ENCODE measurements around the gene PROZ.
"Not testable (repeated sequence)": the region's sequence is repeated elsewhere in the genome, so short reads cannot be mapped to it uniquely, and the experiment has no call there.

PROZ gene

DNA sequence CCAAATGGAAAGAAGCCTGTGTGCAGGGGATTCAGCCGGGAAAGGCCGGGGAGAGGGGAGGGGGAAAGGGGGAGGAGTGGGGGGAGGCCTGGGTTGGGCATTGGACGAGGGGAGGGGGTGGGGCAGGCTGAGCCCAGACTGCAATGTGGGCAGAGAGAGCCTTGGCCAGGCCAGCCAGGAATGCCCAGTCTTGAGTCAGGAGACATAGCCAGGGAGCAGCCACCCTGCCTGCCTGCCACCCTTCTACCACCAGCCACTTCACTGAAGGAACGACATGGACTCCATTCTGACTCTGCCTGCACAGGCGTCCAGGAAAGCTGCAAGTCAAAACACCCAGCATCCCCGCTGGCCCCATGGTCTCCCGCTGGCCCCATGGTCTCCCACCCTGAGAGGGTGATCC is 498 bp downstream of the PROZ start:
- DNase-seq, result no peak

DNA sequence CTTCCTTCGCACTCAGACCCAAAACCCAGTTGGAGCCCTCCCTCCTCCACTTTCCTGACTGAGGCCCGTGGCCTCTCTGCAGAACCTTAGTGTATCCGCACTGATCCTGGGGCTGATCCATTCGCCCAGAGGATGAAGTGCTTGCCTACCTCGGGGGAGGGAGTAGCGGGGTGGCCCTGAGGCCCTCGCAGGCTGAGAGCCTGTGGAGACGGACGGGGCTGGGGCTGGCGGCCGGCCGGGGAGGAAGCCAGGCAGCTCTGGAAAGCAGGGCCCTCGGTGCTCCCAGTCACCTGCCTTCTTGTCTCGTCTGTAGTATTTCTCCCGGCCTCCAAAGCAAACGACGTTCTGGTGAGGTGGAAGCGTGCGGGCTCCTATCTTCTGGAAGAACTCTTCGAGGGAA is 1.3 kb downstream of the PROZ start:
- no peak for DNase-seq

DNA sequence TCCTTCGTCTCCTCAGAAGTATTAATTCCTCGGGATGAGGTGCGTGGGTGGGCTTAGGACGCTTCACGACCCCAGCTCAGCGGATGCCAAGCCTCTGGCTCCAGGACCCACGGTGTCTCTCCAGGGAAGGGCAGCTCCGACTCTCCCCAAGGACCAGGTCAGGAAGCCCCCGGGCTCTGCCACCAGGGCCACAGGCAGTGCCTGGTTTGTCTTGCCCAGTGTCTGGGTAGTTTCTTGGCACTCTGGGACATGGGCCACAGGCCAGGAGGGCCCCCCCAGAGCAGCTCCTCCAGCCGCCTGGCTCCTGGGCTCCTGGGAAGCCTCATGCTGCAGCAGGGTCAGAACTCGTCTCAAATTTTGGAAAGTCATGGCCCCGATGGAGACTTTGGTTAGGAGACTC is 2.5 kb downstream of the PROZ start:
- DNase-seq, result no peak

DNA sequence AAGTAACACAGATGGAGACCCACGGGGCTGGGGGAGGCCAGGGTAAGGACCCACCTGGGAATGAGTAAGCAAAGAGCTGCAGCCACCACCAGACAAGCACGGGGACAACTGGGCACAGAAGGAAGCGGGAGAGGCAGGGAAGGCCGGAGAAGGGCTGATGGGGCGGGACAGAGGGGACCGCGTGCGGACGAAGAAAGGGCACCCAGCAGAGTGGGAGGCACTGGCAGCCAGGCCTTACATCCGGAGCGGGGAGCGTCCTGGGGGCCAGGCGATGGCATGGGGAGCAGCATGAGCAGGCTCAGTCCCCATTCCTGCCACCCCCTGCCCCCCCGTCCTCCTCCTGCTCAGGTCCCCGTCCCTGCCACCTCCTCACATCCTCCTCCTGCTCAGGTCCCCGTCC is 3.0 kb downstream of the PROZ start:
- no peak for DNase-seq

DNA sequence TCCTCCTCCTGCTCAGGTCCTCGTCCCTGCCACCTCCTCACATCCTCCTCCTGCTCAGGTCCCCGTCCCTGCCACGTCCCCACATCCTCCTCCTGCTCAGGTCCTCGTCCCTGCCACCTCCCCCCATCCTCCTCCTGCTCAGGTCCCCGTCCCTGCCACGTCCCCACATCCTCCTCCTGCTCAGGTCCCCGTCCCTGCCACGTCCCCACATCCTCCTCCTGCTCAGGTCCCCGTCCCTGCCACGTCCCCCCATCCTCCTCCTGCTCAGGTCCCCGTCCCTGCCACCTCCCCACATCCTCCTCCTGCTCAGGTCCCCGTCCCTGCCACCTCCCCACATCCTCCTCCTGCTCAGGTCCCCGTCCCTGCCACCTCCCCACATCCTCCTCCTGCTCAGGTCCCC is 3.5 kb downstream of the PROZ start:
- not testable (repeated sequence) for DNase-seq

DNA sequence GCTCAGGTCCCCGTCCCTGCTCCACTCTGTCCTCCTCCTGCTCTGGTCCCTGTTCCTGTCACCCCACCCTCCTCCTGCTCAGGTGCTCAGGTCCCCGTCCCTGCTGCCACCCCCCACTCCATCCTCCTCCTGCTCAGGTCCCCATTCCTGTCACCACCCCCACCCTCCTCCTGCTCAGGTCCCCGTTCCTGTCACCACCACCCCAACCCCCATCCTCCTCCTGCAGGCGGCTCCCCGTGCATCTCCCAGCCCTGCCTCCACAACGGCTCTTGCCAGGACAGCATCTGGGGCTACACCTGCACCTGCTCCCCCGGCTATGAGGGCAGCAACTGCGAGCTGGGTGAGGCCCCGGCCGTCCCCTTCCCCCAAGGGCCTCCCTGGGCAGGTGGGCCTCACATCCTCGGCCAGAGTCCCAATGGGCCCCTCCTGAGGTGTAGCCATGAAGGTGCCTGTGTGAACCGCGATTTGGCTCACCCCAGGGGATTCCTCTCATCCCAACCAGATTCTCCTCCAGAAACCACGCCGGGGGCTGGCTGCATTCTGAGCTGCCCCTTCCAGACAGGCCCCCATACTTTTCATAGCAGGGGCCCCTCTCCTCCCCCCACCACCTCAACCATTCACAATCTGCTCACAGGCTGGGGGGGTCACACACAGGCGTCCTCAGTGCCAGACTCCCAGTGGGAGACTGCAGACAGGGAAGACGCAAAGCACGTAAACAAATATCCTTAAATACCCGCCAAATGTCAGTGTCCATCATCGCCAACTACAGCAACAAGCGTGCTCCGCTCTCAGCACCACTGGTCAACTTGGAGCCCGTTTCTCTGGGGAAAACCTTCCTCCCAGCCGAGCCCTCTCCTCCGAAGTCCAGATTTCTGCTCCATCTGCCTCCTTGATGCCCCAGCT is 4.6 kb downstream of the PROZ start:
- no peak for DNase-seq

DNA sequence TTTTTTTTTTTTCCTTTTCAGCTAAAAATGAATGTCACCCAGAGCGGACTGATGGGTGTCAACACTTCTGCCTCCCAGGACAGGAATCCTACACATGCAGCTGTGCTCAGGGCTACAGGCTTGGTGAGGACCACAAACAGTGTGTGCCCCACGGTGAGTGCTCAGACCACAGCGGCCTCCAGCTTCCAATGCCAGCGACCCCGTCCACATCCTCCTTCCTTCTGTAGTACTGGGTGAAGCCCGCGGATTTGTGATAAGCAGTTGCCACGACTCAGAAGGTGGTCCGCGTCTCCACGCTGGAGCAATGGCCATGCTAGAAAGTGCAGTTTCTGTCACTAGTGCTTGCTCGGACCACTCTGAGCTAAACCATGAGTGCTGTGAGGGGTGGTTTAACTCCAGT is 6.0 kb downstream of the PROZ start:
- no peak for DNase-seq

DNA sequence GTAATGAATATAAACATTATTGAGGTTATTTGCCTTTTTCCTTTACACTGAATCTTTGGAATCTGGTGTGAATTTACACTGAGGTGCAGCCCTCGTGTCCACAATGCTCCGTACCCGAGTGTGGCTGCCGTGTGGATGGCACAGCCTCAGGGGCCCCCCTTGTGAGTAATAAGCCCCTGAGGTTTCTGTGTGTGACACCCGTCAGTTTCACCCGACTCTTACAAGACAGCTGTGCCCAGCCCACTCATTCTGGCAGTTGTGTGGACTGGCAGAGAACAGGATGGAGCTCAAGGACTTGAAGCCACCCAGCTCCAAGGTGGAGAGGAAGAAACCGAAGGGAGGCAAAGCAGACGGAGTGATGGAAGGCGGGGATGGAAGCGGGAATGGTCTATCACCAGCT is 7.8 kb downstream of the PROZ start:
- no peak for DNase-seq

DNA sequence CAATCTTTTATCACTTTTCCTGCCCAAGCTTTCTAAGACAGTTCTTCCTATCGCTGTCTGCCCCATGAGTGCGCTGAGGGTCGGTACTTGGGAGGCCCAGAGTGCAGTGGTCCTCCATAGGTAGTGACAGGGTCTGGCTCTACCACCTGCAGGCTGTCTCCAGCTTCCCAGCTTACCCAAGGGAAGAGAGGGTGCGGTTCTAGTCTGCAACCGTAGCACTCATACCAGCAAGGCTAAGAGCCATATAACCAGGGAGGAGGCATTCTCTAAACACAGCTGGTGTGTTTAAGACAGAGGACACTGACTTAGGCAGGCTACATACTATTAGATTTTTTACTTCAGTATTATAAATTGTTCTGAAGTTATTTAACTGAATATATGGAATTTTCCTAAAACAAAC is 8.2 kb downstream of the PROZ start:
- no peak for DNase-seq

DNA sequence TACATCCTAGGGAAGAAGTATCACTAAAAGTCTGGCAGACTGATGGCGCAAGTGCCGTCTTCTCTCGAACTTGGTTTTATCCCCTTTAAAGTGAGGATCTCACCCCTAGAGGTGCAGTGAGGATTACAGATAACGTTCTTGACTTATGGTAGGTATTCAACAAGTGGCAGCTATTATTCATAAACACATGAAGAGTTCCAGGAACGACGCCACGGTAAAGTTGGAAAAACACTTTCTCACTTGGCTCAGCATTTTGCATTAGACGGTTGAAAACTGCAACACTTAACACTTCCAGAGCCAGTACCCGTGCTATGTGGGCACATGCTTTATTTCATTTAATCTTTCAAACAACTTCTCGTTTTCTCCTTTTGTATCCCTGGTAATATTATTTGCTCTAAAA is 8.7 kb downstream of the PROZ start:
- DNase-seq, result no peak

DNA sequence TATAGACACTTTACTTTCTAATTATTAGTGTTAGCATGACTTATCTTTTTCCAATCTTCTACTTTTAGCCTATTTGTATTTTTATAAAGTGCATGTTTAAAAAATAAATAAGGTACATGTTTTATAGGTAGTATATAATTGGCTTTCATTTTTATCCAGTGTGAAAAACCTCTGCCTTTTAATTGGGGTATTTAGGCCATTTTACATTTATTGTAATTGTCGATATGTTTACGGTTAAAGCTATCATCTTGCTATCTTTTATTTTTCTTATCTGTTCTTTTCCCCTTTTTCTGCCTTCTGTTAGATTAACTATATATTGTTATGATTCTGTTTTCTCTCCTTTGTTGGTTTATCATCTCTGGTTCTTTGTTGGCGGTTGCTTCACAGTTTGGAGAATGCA is 9.1 kb downstream of the PROZ start:
- DNase-seq, result no peak

DNA sequence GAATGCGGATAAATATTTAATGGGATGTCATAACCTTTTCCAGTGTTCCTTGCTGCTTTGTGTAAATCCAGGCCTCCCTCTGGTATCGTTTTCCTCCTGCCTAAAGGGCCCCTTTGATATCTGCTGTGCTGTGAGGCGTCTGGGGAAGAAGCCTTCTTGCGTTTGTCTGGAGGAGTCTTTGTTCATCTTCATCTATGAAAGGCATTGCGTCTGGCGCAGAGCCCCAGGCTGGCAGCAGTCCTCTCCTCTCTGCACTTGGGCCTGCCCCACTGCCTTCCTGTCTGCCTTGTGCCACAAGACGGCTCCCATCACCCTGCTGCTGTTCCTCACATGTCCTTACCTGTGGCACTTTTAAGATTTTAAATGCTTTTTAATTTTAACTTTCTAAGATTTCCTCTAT is 9.8 kb downstream of the PROZ start:
- DNase-seq, result no peak

DNA sequence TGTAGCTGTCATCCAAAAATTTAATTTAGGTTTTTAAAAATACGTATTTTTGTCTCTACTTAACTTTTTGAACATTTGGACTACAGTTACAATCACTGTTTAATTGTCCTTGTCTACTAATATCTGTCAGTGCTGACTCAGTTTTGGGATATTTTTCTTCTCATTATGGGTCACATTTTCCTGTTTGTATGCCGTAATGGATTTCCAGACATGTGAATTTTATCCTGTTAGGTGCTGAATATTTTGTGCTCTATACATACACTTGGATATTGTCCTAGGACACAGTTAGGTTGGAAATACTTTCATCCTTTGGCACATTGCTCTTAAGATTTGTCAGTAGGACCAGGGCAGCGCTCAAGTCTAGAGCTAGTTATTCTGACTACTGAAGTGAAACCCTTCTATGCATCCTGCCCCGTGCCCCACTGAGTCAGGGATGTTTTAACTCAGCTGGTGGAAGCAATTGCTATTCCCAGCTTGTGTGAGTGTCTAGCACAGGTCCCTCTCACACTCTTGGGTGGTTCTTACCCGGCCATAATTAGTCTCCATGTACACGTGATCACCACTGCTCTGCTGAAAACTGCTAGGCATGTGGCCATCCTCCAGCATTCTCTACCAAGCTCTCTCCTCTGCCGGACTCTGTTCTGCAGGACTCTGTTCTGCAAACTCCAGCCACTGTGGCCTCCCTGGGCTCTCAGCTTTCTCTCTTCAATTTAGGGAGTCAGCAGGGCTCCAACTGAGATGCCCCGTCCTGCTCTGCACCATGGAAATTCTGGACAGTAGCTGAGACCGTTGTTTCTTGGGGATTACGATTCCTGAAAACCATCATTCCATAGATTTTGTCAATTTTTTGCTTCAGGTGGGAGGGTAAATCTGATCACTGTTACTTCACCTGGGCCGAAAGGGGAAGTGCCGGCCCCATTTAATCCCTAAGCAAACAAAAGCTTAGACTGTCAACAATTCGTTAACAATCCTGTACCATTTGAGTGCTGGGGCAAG is 11.1 kb downstream of the PROZ start:
- no peak for DNase-seq

DNA sequence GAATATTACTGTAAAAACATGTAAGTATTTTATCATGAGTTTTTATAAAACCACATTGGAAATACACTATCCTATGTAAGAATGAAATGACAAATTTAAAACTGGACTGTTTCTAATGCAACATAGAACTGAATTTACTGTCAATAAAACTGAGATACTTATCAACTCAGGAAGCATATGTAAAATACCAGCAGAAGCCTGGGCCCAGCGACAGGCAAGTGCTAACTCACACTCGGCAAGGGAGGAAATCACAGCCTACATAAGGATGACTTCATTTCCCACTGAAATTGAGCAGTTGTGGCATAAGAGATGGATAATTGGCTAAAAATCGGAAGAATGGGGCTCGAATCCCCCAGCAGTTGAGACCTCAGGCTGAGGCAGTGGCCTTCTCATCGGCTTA is 12.1 kb downstream of the PROZ start:
- DNase-seq, result no peak

DNA sequence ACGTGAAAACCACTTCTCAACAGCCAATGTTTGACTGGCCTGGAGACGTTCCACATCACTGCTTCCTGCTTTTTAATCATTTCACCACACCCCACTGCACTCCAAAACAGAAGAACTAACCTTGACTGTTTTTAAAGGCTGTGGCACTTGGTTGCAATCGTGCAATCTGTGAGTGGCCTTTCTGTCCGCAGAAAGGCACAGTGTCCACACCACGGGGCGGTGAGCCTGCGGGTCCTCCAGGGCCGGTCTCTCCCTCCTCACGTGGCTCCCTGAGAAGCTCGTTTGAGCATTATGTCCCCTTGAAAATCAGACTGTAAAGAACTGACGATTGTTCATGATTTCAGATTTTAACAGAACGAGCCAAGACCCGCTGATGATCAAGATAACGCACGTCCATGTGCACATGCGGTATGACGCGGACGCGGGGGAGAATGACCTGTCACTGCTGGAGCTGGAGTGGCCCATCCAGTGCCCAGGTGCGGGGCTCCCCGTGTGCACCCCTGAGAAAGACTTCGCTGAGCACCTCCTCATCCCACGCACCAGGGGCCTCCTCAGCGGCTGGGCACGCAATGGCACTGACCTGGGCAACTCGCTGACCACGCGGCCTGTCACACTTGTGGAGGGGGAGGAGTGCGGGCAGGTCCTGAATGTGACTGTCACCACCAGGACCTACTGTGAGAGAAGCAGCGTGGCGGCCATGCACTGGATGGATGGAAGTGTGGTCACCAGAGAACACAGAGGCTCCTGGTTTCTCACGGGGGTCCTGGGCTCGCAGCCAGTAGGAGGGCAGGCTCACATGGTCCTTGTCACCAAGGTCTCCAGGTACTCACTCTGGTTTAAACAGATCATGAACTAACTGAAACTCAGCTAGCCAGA is 13.0 kb downstream of the PROZ start:
- no peak for DNase-seq

DNA sequence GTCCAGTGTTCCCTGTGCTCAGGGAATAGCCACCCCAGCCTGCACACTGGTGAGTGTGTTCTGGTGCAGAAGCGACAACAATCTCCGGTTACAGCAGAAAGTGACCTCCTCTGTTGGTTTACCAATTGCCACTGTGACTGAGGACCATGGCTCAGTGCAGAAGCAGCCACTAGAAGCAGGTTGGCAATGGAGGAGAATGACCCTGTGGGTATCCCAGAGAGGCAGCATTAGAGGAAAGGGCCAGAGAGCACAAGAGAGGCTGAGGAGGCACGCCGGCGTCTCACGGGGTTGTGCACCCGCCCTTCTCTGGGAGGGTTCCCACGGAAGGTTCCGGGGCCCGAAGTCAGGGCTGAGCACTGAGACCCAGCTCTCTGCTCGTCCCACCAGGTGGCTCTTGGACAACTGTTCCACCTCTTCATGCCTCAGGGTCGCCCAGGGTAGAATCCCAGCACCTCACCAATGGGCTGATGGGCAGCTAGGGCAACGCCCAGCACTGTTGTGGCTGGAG is 14.0 kb downstream of the PROZ start:
- no peak for DNase-seq

DNA sequence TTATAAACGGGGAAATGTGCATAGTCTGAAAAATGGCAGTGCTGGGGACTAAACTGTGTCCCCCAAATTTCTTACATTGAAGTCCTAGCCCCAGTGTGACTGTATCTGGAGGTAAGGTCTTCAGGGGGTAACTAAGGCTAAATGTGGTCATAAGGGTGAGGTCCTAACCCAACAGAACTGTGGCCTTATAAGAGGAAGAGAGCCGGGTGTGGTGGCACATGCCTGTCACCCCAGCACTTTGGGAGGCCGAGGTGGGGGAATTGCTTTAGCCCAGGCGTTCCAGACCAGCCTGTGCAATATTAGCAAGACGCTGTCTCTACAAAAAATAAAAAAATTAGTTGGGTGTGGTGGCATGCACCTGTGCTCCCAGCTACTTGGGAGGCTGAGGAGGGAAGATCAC is 17.8 kb downstream of the PROZ start:
- DNase-seq, result no peak

DNA sequence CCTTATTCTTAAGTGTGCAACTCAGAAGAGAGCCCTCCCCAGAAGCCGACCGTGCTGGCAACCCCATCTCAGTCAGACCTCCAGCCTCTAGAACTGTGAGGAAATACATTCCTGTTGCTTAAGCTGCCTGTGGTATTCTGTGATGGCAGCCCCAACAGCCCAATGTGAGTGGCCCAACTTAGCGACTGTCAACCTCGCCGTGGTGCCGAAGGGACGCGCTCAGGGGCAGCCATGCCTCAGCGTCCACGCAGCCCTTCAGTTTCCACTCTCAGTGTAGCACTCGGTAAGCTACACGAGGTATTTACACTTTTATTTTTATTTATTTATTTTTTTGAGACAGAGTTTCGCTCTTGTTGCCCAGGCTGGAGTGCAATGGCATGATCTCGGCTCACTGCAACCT is 18.4 kb downstream of the PROZ start:
- no peak for DNase-seq

DNA sequence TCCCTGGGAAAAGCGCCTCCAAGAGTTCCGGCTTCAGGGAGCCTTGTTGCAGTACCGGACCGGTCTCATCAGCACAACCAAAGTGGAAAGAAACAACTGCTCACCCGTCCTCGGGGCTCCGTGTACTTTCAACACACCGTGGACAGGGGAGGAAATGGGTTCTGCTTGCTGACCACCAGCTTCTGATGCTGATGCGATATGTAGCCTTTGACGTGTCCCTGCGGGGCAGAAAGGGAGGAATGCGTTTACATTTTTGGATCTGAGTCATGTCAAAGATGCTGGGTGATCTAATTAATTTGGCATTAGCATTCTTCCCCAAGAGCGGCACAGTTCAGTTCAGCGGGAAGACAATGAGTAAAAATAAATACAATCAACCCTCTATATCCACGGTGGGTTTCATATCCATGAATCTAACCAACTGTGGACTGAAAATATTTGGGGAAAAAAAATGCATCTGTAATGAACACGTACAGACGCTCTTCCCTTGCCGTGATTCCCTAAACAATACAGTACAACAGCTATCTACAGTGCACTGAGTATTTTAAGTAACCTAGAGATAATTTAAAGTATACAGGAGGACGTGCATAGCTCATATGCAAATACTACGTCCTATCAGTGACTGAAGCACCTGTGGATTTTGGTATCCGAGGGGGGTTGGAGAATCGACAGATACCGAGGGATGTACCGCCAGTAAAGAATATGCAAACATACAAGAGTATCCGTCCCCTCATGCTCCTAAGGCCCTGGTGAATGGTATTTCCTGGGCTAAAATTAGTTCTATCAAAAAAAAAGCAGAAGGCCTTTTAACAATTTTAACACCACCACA is 19.8 kb downstream of the PROZ start:
- no peak for DNase-seq

DNA sequence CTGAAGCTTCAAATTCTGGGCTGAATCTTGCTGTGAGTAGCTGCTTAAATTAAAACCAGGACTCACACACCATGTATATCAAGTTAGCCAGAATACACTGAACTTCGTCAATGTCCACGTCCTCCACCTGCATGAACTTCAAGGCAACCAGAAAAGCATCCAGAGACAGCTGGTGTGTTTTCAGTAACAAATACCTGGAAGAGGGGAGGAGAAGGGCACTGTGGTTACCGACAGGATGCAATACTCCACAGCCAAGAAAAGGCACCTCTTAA is 20.4 kb downstream of the PROZ start:
- DNase-seq, result no peak

DNA sequence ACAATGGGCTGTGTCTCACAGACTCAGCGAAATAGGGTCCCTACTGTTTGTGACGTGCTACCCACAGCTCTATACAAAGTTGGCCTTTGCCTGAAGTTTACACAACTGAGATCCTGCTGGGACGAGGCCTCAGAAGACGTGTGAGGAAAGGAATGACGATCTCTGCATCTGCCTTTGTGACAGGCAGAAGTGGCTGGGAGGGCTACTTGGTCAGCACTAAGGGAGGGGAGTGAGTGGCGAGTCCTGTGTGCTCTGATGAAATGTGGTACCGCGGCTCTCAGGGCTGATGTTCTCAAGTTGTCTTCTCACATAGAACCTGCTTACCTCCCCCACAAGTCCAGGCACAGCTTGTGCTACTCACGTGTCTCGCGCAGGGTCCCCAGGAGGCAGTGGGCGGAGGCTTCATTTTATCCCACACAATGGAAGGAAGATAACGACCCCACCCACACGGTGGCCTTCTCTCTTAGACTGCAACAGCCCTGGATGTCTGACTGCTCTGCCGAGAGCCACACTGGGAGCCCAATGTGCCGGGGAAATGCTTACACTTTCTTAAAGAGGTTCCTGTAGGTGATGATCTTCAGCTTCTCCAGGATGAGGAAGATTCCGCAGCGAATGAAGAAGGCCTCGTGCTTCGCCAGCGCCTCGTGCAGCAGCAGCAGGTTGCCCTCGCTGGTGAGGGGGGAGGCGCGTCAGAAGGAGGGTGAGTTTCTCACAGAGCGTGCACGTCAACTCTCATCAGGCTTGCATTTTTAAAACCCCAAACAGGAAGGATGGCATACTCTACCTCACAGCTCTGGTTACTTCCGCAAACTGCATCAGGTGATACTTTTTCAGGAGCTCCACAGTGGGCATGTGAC is 21.2 kb downstream of the PROZ start:
- DNase-seq, result no peak

Data from NCI-H1694 (cell line).